ENCODE data around the gene HMGN1.

The HMGN1 gene

DNA sequence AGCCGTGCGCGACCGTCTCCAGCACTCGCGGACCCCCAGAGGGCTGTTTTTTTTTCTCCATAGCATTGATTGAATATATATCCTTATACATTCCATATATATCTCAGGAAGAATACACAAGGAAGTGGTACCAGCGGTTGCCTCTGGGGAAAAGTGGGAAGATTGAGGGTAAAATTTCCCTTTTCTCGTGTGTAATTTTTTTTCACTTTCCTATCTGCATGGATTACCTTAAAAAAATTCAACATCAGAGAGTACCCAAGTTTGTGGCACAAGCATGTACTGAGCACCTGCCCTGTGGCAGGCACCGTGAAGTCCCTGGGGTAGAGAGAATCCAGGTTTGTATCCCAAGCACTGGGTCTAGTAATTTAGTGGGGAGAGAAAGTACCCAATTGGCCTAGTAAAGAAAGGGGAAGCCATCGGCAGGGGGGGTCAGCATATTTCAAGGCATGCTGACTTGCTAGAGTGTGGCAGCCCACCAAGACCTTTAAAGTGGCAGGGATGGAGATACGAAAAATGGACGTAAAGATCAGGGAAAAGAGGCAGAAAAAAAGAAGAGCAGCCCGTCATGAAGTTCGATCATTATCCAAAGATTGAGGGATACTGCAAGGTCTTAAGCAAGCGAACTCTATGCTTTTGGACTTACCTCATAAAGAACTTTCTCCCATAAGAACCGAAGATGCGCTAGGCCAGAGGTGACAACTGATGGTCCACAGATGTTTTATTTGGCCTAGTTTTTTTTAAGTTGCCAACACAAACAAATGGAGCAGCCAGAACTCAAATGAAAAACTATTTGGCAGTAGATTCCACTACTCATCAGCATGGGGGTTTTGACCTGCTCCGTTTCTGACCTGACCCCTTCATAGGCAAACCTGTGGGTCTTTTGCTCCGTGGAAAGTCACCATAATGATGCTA lies 1.5 kb upstream of the HMGN1 start:
- H3K9me3 Mint-ChIP-seq, result no peaks in the 10 kb centered on the region
- peak overlapping the region; percentile 98 for H3K27ac Mint-ChIP-seq
- H3K4me3 Mint-ChIP-seq, result peak overlapping the region; percentile 93
- H3K27me3 Mint-ChIP-seq, result peaks cover 6% of the 10 kb centered on the region
- DNase-seq (no peak), ATAC-seq (no peak)
- H3K36me3 Mint-ChIP-seq (ENCODE audit: low read depth), result peaks cover 26% of the 10 kb centered on the region
- H3K4me1 Mint-ChIP-seq, result peaks cover 34% of the 10 kb centered on the region

DNA sequence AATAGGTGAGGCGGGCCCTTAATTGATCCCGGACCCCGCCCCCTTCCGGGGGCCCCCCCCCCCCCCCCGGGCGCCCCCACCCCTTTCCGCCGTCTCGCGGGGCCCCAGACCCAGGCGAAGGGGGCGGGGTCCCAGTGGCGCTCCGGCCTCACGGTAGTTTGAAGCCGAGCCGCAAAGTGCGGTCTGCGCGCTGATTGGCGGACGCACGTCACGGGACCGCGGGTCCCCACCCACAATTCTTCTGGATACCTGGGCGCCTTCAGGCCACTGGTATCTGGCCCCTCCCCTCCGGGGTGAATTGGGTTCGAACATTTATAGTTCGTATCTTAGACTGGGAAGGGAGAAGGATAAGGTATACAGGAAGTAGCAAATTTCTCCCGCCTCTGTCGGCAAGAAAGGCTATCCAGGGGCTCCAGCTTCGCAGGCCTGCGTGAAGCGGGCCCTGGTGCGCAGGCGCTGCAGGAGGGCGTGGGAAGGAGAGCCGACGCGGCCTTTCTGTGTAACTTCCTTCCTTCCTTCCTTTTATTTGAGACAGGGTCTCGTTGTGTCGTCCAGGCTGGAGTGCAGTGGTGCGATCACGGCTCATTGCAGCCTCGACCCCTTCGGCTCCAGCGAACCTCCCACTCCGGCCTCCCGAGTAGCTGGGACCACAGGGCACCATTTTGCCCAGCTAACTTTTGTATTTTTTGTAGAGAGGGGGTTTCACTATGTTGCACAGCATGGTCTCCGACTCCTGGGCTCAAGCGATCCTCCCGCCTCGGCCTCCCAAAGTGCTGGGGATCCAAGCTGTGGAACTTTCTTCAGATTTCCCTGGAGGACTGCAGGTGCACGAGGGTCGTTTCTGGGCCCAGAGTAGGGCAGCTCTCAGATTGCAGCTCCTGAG lies 564 bp upstream of the HMGN1 start:
- Mint-ChIP-seq H3K27ac (peak overlapping the region; percentile 98), H3K4me3 (peak overlapping the region; percentile 93), H3K9me3 (no peaks in the 10 kb centered on the region), H3K27me3 (peaks cover 4% of the 10 kb centered on the region), H3K36me3 (ENCODE audit: low read depth) (peaks cover 33% of the 10 kb centered on the region), H3K4me1 (peaks cover 41% of the 10 kb centered on the region)
- peak; percentile 98 for DNase-seq
- peak; percentile 90 for ATAC-seq

- DNase-seq, result no peak
Observed at GRCh38 chr21:39348040-39348354, 891 bp downstream of the HMGN1 start.

DNA sequence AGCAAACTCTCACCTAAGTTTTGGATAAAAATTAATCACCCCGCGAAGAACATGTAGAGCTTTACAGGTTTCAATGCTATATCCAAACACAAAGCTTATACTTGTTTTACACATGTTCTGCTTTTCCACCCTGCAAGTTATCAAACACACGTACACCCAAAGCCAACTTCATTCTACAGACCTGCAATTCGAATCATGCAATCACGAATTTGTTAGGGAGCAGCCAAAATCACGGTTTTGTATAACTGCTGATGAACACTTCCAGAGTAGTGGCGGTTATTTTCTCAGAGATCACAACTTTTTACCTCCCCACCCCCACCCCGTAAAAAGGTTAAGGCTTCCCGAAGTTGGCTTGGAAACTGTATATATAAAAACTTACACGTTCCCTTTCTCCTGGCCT lies 1.4 kb downstream of the HMGN1 start:
- peaks cover 48% of the 10 kb centered on the region for H3K36me3 Mint-ChIP-seq (ENCODE audit: low read depth)
- peaks cover 2% of the 10 kb centered on the region for H3K27me3 Mint-ChIP-seq
- no peak for DNase-seq
- no peaks in the 10 kb centered on the region for H3K9me3 Mint-ChIP-seq
- H3K27ac Mint-ChIP-seq, result peak overlapping the region; percentile 86
- H3K4me1 Mint-ChIP-seq, result peaks cover 41% of the 10 kb centered on the region
- peak overlapping the region; percentile 91 for H3K4me3 Mint-ChIP-seq
- ATAC-seq, result no peak

More at GRCh38 chr21:39348040-39348354, 891 bp downstream of the HMGN1 start:
- H3K4me3 Mint-ChIP-seq, result peak overlapping the region; percentile 91
- peaks cover 4% of the 10 kb centered on the region for H3K27me3 Mint-ChIP-seq
- no peaks in the 10 kb centered on the region for H3K9me3 Mint-ChIP-seq
- peak overlapping the region; percentile 86 for H3K27ac Mint-ChIP-seq
- no peak for ATAC-seq
- H3K36me3 Mint-ChIP-seq (ENCODE audit: low read depth), result peaks cover 44% of the 10 kb centered on the region
- H3K4me1 Mint-ChIP-seq, result peaks cover 41% of the 10 kb centered on the region

- Mint-ChIP-seq H3K9me3 (no peaks in the 10 kb centered on the region), H3K4me1 (peaks cover 41% of the 10 kb centered on the region), H3K36me3 (ENCODE audit: low read depth) (peaks cover 54% of the 10 kb centered on the region), H3K4me3 (peak overlapping the region; percentile 91), H3K27me3 (no peaks in the 10 kb centered on the region), H3K27ac (peak overlapping the region; percentile 57)
- ATAC-seq (no peak), DNase-seq (no peak)
Observed at GRCh38 chr21:39346671-39347331, 2.1 kb downstream of the HMGN1 start.

GRCh38 chr21:39346206-39346605 lies 2.7 kb downstream of the HMGN1 start:
- Mint-ChIP-seq H3K27ac (peak overlapping the region; percentile 57), H3K4me1 (peaks cover 41% of the 10 kb centered on the region), H3K36me3 (ENCODE audit: low read depth) (peaks cover 58% of the 10 kb centered on the region), H3K9me3 (no peaks in the 10 kb centered on the region), H3K4me3 (peak overlapping the region; percentile 91), H3K27me3 (no peaks in the 10 kb centered on the region)
- ATAC-seq, result no peak
- no peak for DNase-seq

DNA sequence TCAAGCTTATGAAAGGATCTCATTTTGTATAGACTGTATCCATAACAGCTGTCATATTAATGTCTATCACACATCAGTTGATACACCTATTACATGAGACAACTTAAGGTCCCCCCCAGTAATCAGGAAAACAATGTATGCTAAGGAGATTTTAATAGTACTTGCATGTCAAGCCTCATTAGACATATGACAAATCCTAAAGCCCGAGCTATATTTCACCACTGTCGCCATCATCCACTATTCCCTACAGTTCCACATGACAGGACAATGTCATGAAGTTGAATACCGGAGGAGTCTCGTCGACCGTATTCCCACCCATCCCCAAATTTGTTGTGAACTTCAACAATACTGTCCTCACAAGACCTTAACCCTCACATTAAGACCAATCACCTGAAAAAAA lies 3.4 kb downstream of the HMGN1 start:
- peaks cover 40% of the 10 kb centered on the region for H3K4me1 Mint-ChIP-seq
- H3K4me3 Mint-ChIP-seq, result peak overlapping the region; percentile 91

DNA sequence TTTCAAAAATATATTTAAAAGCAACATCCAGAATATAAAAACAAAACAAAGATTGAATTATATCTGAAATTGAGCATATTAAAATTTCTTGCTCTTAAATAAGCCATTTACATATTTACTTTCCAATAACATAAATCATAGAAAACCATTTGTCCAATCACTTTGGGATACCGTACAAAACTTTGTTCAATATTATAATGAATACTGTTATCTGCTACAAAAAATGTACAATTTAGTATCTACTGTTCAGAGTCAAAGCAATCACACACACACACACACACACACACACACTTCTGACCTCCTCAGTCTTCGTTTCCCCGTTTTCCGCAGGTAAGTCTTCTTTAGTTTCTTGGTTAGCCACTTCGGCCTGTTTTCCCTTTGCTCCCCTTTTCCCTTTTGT lies 4.0 kb downstream of the HMGN1 start:
- Mint-ChIP-seq H3K27ac (peak overlapping the region; percentile 57), H3K9me3 (no peaks in the 10 kb centered on the region), H3K4me3 (peak overlapping the region; percentile 91), H3K27me3 (no peaks in the 10 kb centered on the region), H3K4me1 (peaks cover 34% of the 10 kb centered on the region), H3K36me3 (ENCODE audit: low read depth) (peaks cover 62% of the 10 kb centered on the region)
- no peak for DNase-seq
- no peak for ATAC-seq

More for the DNA sequence above, 3.4 kb downstream of the HMGN1 start:
- H3K9me3 Mint-ChIP-seq, result no peaks in the 10 kb centered on the region
- peaks cover 62% of the 10 kb centered on the region for H3K36me3 Mint-ChIP-seq (ENCODE audit: low read depth)
- ATAC-seq (no peak), DNase-seq (no peak)
- peak overlapping the region; percentile 57 for H3K27ac Mint-ChIP-seq
- H3K27me3 Mint-ChIP-seq, result no peaks in the 10 kb centered on the region

DNA sequence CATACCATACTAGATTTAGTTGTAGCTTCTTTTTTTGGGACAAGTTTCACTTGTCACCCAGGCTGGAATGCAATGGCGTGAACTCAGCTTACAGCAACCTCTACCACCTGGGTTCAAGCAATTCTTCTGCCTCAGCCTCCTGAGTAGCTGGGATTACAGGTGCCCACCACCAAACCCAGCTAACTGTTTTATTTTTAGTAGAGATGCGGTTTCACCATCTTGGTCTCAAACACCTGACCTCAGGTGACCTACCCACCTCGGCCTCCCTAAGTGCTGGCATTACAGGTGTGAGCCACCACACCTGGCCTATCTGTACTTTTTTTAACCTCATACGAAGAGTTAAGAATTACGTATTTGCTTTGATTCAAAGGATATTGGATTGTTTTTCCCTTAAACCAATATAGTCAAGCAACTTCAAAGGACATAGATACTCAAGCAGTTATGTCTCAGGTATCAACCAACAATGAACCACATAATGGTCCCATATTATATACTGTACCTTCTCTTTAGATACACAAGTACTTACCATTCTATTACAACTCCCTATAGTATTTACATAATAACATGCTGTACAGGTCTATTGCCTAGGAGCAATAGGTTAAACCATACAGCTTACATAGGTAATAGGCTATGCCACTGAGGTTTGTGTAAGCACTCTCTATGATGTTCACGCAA lies 7.5 kb downstream of the HMGN1 start:
- H3K27ac Mint-ChIP-seq, result no peak overlapping the region
- H3K4me1 Mint-ChIP-seq, result peaks cover 18% of the 10 kb centered on the region
- no peak overlapping the region for H3K4me3 Mint-ChIP-seq
- H3K36me3 Mint-ChIP-seq (ENCODE audit: low read depth), result peaks cover 47% of the 10 kb centered on the region
- no peaks in the 10 kb centered on the region for H3K27me3 Mint-ChIP-seq
- DNase-seq, result no peak
- no peak for ATAC-seq
- H3K9me3 Mint-ChIP-seq, result no peaks in the 10 kb centered on the region

DNA sequence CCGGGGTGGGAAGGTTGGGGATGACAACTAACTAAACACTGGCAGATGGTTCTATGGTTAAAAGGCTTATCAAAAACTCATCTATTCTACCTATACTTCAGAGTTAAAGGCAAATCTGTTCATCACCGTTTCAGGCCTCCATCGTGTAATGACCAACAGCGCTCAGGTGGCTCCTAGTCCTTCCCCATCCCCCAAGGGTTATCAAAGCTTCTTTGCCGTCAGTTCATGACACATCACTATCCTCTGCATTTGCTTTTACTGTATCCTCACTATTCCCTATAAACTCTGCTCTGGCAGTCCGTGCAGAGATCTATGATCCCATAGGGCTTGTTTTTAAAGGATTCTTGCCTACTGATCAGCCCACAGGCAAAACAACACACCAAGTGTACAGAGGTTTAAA lies 8.2 kb downstream of the HMGN1 start:
- peaks cover 11% of the 10 kb centered on the region for H3K4me1 Mint-ChIP-seq
- ATAC-seq (no peak), DNase-seq (no peak)
- peaks cover 40% of the 10 kb centered on the region for H3K36me3 Mint-ChIP-seq (ENCODE audit: low read depth)
- H3K4me3 Mint-ChIP-seq, result no peak overlapping the region
- H3K9me3 Mint-ChIP-seq, result no peaks in the 10 kb centered on the region
- H3K27ac Mint-ChIP-seq, result no peak overlapping the region
- no peaks in the 10 kb centered on the region for H3K27me3 Mint-ChIP-seq

DNA sequence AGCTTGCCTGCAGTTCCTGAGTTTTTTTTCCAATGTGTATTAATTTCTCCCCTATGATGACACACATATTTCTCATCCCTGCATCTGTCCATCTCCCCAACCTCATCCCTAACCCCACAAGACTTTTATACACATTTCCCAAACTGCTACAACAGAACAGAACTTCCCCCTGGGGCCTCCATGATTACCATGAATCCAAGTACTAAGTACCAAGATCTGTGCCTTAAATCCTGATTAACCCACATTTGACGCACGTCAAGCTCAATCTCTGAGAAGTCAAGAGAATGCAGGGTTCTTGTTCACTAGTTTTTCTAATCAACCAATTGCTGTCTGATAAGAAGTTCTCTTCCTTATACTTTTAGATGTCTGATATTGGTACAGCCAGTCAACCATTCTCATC lies 9.7 kb downstream of the HMGN1 start:
- no peaks in the 10 kb centered on the region for H3K4me1 Mint-ChIP-seq
- no peak overlapping the region for H3K4me3 Mint-ChIP-seq
- ATAC-seq (no peak), DNase-seq (no peak)
- no peaks in the 10 kb centered on the region for H3K9me3 Mint-ChIP-seq
- no peak overlapping the region for H3K27ac Mint-ChIP-seq
- H3K27me3 Mint-ChIP-seq, result no peaks in the 10 kb centered on the region
- H3K36me3 Mint-ChIP-seq (ENCODE audit: low read depth), result peaks cover 28% of the 10 kb centered on the region

DNA sequence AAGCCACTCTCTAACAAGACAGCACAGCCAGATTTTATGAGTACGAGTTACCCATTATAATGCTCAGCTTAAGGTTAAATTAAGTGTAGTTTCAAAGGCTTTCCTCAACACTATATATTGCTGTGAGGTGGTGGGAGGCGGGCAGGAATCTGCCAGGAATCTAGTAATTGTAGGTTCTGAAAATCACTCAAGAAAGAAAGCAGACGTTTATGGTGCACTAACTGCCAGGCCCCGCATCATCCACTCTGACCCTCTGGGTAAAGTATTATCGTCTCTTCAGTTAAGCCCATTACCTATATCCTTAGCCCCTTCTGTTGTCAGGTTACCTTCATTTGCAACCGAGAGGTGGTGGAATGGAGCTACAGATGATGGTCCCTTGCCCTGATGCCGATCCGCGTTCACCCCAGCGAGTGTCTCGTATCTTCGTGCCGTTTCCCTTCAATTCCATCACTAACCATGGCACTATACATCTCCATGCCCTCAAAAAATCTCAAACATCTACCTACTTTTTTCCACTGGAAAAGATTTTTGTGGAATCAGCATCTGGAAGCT lies 12.4 kb downstream of the HMGN1 start:
- no peak overlapping the region for H3K27ac Mint-ChIP-seq

DNA sequence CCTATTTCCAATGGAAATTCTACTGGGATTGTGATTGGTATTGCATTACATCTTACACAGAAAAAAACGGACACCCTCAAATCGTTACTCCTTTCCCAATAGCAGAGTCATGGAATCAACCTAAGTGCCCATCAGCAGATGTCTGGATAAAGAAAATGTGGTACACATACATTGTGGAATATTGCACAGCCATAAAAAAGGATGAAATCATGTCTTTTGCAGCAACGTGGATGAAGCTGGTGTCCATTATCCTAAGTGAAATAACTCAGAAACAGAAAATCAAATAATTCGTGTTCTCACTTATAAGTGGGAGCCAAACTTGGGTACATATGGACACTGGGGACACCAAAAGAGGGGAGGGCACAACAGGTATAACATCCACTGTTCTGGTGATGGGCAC lies 14.3 kb downstream of the HMGN1 start:
- Mint-ChIP-seq H3K9me3 (no peaks in the 10 kb centered on the region), H3K4me1 (no peaks in the 10 kb centered on the region), H3K27me3 (peaks cover under 1% of the 10 kb centered on the region), H3K27ac (no peak overlapping the region), H3K4me3 (no peak overlapping the region), H3K36me3 (ENCODE audit: low read depth) (no peaks in the 10 kb centered on the region)
- DNase-seq (no peak), ATAC-seq (no peak)

More for the DNA sequence above, 12.4 kb downstream of the HMGN1 start:
- Mint-ChIP-seq H3K4me1 (no peaks in the 10 kb centered on the region), H3K36me3 (ENCODE audit: low read depth) (peaks cover 5% of the 10 kb centered on the region), H3K9me3 (no peaks in the 10 kb centered on the region), H3K4me3 (no peak overlapping the region), H3K27me3 (no peaks in the 10 kb centered on the region)
- DNase-seq, result no peak
- ATAC-seq, result no peak

- H3K27ac Mint-ChIP-seq, result no peak overlapping the region
Observed at GRCh38 chr21:39332175-39332574, 16.7 kb downstream of the HMGN1 start.

More at GRCh38 chr21:39332175-39332574, 16.7 kb downstream of the HMGN1 start:
- Mint-ChIP-seq H3K4me1 (no peaks in the 10 kb centered on the region), H3K36me3 (ENCODE audit: low read depth) (no peaks in the 10 kb centered on the region), H3K9me3 (no peaks in the 10 kb centered on the region), H3K4me3 (no peak overlapping the region), H3K27me3 (peaks cover 3% of the 10 kb centered on the region)
- DNase-seq, result no peak
- no peak for ATAC-seq
